HEK293 (cell line): ENCODE results near the gene PKP3.

Experiments
- CTCF ChIA-PET: fragments of 350-600 bp; formaldehyde crosslinking; extraction: SDS; loops from one replicate; lab custom pipeline; 2021; ENCODE audit warnings: antibody characterized with exemption; lab: Yijun Ruan, JAX
- POLR2A ChIA-PET: fragments of 300-600 bp; formaldehyde crosslinking; extraction: SDS; loops from one replicate; lab custom pipeline; 2020; ENCODE audit warnings: antibody characterized with exemption, inconsistent platforms; lab: Yijun Ruan, JAX
- H3K27ac ChIP-seq: fragments of 200-500 bp; sonication (Bioruptor generic); 2 replicates; pipeline ENCODE4 v1.5.1; 2014; ENCODE audit warnings: low read depth, low read length, control low read depth, inconsistent platforms; ENCODE audit errors: extremely low read depth
- H3K36me3 ChIP-seq, 2 experiments: fragments of 200-500 bp in 1 of 2; sonication (Bioruptor generic) in 1 of 2; 1 replicate in 1 of 2; 2 replicates in 1 of 2; pipeline ENCODE4 v1.5.1; 2014 to 2017; ENCODE audit warnings: inconsistent platforms in 2 of 2, low read length in 2 of 2; ENCODE audit not compliant: control insufficient read depth in 2 of 2, insufficient read depth in 1 of 2
- H3K4me1 ChIP-seq: fragments of 200-500 bp; sonication (Bioruptor generic); 2 replicates; pipeline ENCODE4 v1.5.1; 2014; ENCODE audit warnings: mild to moderate bottlenecking, low read length, inconsistent platforms; ENCODE audit not compliant: control insufficient read depth, insufficient read depth
- H3K4me3 ChIP-seq: 2 replicates; pipeline ENCODE4 v1.5.1; 2011; ENCODE audit warnings: low read depth, mild to moderate bottlenecking, control low read depth, low read length, moderate library complexity
- H3K9me3 ChIP-seq: fragments of 200-500 bp; sonication (Bioruptor generic); 2 replicates; pipeline ENCODE4 v1.5.1; 2014; ENCODE audit warnings: low read depth, low read length, inconsistent platforms; ENCODE audit not compliant: control insufficient read depth, insufficient read depth
- KLF8 ChIP-seq: fragments of 450-650 bp; formaldehyde crosslinking; IDR thresholded peaks from 2 replicates; pipeline ENCODE4 v1.5.1; 2016; ENCODE audit warnings: missing biosample characterization, missing genetic modification characterization
- ZNF133 ChIP-seq: fragments of 450-650 bp; formaldehyde crosslinking; IDR thresholded peaks from 2 replicates; pipeline ENCODE4 v1.5.1; 2016; ENCODE audit warnings: missing biosample characterization, missing genetic modification characterization
- ZNF169 ChIP-seq: fragments of 450-650 bp; formaldehyde crosslinking; IDR thresholded peaks from 2 replicates; pipeline ENCODE4 v1.5.1; 2016; ENCODE audit warnings: missing biosample characterization, missing genetic modification characterization
- ZNF514 ChIP-seq: fragments of 450-650 bp; formaldehyde crosslinking; IDR thresholded peaks from 2 replicates; pipeline ENCODE4 v1.5.1; 2016; ENCODE audit warnings: missing biosample characterization, missing genetic modification characterization
- ZNF548 ChIP-seq: fragments of 450-650 bp; formaldehyde crosslinking; IDR thresholded peaks from 2 replicates; pipeline ENCODE4 v1.5.1; 2016; ENCODE audit warnings: missing biosample characterization, missing genetic modification characterization
- ZNF621 ChIP-seq: fragments of 450-650 bp; formaldehyde crosslinking; IDR thresholded peaks from 2 replicates; pipeline ENCODE4 v1.5.1; 2017; ENCODE audit warnings: missing biosample characterization, missing genetic modification characterization
- ZNF776 ChIP-seq: fragments of 450-650 bp; formaldehyde crosslinking; IDR thresholded peaks from 2 replicates; pipeline ENCODE4 v1.5.0; 2017; ENCODE audit warnings: missing biosample characterization, missing genetic modification characterization, borderline replicate concordance
- ZXDB ChIP-seq: fragments of 450-650 bp; formaldehyde crosslinking; IDR thresholded peaks from 2 replicates; pipeline ENCODE4 v1.5.1; 2016; ENCODE audit warnings: missing biosample characterization, missing genetic modification characterization
- TF ChIP-seq, protein P1 (sequence below): fragments of 450-650 bp; formaldehyde crosslinking; optimal IDR thresholded peaks from 2 replicates; pipeline ENCODE3; 2016; ENCODE audit warnings: missing biosample characterization, mild to moderate bottlenecking, missing genetic modification characterization
- TF ChIP-seq, protein P2 (sequence below): fragments of 450-650 bp; IDR thresholded peaks from 2 replicates; pipeline ENCODE4 v1.5.1; 2018; ENCODE audit warnings: missing biosample characterization, mild to moderate bottlenecking, missing genetic modification characterization
- TF ChIP-seq, protein P3 (sequence below): fragments of 450-650 bp; formaldehyde crosslinking; IDR thresholded peaks from 2 replicates; pipeline ENCODE4 v1.5.1; 2016; ENCODE audit warnings: missing biosample characterization, missing genetic modification characterization
- TF ChIP-seq, protein P4 (sequence below): fragments of 450-650 bp; formaldehyde crosslinking; IDR thresholded peaks from 2 replicates; pipeline ENCODE4 v1.5.1; 2016; ENCODE audit warnings: missing biosample characterization, missing genetic modification characterization, borderline replicate concordance
- TF ChIP-seq, protein P5 (sequence below): fragments of 450-650 bp; formaldehyde crosslinking; IDR thresholded peaks from 2 replicates; pipeline ENCODE4 v1.5.1; 2016; ENCODE audit warnings: missing biosample characterization, missing genetic modification characterization, borderline replicate concordance

Gene PKP3

DNA sequence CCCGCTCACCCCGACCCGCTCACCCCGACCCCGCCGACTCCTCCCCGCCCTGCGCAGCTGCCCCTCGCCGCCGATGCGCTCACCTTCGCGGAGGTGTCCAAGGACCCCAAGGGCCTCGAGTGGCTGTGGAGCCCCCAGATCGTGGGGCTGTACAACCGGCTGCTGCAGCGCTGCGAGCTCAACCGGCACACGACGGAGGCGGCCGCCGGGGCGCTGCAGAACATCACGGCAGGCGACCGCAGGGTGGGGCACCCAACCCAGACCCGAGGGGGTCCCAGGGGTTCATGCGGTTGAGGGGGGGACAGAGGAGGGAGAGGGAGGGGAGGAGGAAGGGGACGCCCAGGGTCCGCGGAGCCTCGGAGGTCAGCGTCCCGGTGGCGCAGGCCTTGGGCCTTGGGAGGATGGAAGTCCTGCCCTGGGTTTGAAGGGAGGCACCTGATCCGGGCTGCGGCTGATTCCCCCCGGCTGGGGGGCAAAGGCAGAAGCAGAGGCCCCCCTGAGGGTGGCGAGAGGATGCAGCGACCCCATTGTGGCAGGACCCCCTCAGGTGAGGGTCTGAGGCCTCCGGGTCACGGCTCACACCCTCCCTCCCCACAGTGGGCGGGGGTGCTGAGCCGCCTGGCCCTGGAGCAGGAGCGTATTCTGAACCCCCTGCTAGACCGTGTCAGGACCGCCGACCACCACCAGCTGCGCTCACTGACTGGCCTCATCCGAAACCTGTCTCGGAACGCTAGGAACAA, 9.2 kb downstream of the PKP3 start (continued):
- TF ChIP-seq, protein P1, sequence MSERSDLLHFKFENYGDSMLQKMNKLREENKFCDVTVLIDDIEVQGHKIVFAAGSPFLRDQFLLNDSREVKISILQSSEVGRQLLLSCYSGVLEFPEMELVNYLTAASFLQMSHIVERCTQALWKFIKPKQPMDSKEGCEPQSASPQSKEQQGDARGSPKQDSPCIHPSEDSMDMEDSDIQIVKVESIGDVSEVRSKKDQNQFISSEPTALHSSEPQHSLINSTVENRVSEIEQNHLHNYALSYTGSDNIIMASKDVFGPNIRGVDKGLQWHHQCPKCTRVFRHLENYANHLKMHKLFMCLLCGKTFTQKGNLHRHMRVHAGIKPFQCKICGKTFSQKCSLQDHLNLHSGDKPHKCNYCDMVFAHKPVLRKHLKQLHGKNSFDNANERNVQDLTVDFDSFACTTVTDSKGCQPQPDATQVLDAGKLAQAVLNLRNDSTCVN (tag by site-specific recombination): no peak

DNA sequence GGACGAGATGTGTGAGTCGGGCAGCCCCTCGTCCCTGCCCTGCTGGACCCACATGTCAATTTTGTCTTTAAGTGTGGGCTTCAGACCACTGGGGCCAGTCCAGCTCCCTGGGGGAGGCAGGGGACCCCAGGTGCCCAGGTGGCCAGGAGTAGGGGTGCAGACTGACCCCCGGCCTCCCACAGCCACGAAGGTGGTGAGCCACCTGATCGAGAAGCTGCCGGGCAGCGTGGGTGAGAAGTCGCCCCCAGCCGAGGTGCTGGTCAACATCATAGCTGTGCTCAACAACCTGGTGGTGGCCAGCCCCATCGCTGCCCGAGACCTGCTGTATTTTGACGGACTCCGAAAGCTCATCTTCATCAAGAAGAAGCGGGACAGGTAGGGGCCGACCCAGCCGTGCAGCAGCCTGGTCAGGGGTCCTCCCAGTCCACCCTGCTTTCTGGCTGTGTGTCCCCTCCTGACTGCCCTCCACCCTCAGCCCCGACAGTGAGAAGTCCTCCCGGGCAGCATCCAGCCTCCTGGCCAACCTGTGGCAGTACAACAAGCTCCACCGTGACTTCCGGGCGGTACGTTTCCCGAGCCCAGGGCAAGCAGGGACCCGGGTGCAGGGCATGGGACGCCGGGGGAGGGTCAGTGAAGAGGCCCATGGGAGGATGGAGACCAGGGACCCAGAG, 9.9 kb downstream of the PKP3 start:
- H3K4me1 ChIP-seq: no peaks in the 10 kb centered on the region
- CTCF ChIA-PET: interaction anchor here (0.6 kb wide), 1 partner anchor 69 kb away, joined by 3 read pairs; no protein-coding TSS in a partner anchor
- H3K27ac ChIP-seq: no peak overlapping the region
- H3K9me3 ChIP-seq: no peaks in the 10 kb centered on the region
- no peak for TF ChIP-seq ZXDB
- no peak for TF ChIP-seq KLF8 (tag by site-specific recombination)
- TF ChIP-seq, protein P2, sequence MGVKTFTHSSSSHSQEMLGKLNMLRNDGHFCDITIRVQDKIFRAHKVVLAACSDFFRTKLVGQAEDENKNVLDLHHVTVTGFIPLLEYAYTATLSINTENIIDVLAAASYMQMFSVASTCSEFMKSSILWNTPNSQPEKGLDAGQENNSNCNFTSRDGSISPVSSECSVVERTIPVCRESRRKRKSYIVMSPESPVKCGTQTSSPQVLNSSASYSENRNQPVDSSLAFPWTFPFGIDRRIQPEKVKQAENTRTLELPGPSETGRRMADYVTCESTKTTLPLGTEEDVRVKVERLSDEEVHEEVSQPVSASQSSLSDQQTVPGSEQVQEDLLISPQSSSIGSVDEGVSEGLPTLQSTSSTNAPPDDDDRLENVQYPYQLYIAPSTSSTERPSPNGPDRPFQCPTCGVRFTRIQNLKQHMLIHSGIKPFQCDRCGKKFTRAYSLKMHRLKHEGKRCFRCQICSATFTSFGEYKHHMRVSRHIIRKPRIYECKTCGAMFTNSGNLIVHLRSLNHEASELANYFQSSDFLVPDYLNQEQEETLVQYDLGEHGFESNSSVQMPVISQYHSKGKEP: no peak
- no peak for TF ChIP-seq ZNF169
- TF ChIP-seq, protein P1 (tag by site-specific recombination): no peak
- TF ChIP-seq, protein P3, sequence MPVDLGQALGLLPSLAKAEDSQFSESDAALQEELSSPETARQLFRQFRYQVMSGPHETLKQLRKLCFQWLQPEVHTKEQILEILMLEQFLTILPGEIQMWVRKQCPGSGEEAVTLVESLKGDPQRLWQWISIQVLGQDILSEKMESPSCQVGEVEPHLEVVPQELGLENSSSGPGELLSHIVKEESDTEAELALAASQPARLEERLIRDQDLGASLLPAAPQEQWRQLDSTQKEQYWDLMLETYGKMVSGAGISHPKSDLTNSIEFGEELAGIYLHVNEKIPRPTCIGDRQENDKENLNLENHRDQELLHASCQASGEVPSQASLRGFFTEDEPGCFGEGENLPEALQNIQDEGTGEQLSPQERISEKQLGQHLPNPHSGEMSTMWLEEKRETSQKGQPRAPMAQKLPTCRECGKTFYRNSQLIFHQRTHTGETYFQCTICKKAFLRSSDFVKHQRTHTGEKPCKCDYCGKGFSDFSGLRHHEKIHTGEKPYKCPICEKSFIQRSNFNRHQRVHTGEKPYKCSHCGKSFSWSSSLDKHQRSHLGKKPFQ: no peak
- no peak for TF ChIP-seq ZNF548
- TF ChIP-seq, protein P4, sequence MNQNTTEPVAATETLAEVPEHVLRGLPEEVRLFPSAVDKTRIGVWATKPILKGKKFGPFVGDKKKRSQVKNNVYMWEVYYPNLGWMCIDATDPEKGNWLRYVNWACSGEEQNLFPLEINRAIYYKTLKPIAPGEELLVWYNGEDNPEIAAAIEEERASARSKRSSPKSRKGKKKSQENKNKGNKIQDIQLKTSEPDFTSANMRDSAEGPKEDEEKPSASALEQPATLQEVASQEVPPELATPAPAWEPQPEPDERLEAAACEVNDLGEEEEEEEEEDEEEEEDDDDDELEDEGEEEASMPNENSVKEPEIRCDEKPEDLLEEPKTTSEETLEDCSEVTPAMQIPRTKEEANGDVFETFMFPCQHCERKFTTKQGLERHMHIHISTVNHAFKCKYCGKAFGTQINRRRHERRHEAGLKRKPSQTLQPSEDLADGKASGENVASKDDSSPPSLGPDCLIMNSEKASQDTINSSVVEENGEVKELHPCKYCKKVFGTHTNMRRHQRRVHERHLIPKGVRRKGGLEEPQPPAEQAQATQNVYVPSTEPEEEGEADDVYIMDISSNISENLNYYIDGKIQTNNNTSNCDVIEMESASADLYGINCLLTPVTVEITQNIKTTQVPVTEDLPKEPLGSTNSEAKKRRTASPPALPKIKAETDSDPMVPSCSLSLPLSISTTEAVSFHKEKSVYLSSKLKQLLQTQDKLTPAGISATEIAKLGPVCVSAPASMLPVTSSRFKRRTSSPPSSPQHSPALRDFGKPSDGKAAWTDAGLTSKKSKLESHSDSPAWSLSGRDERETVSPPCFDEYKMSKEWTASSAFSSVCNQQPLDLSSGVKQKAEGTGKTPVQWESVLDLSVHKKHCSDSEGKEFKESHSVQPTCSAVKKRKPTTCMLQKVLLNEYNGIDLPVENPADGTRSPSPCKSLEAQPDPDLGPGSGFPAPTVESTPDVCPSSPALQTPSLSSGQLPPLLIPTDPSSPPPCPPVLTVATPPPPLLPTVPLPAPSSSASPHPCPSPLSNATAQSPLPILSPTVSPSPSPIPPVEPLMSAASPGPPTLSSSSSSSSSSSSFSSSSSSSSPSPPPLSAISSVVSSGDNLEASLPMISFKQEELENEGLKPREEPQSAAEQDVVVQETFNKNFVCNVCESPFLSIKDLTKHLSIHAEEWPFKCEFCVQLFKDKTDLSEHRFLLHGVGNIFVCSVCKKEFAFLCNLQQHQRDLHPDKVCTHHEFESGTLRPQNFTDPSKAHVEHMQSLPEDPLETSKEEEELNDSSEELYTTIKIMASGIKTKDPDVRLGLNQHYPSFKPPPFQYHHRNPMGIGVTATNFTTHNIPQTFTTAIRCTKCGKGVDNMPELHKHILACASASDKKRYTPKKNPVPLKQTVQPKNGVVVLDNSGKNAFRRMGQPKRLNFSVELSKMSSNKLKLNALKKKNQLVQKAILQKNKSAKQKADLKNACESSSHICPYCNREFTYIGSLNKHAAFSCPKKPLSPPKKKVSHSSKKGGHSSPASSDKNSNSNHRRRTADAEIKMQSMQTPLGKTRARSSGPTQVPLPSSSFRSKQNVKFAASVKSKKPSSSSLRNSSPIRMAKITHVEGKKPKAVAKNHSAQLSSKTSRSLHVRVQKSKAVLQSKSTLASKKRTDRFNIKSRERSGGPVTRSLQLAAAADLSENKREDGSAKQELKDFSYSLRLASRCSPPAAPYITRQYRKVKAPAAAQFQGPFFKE (tag by site-specific recombination): no peak
- TF ChIP-seq ZNF514 (tag by site-specific recombination): no peak
- no peak for TF ChIP-seq ZNF133 (tag by site-specific recombination)
- TF ChIP-seq ZNF621: no peak
- TF ChIP-seq, protein P5, sequence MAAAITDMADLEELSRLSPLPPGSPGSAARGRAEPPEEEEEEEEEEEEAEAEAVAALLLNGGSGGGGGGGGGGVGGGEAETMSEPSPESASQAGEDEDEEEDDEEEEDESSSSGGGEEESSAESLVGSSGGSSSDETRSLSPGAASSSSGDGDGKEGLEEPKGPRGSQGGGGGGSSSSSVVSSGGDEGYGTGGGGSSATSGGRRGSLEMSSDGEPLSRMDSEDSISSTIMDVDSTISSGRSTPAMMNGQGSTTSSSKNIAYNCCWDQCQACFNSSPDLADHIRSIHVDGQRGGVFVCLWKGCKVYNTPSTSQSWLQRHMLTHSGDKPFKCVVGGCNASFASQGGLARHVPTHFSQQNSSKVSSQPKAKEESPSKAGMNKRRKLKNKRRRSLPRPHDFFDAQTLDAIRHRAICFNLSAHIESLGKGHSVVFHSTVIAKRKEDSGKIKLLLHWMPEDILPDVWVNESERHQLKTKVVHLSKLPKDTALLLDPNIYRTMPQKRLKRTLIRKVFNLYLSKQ: no peak
- TF ChIP-seq ZNF776 (tag by site-specific recombination): no peak
- POLR2A ChIA-PET: no interaction called here
- no peak overlapping the region for H3K4me3 ChIP-seq
- peaks cover 0 to 27% of the 10 kb centered on the region in 2 experiments; a peak in 1 of 3 replicates for H3K36me3 ChIP-seq
